Erythroblast (primary cell): ENCODE measurements around the gene NLRP7.
"Not testable (repeated sequence)": the region's sequence is repeated elsewhere in the genome, so short reads cannot be mapped to it uniquely, and the experiment has no call there.

Source experiments
- GATA1 ChIP-seq: IDR thresholded peaks from 2 replicates; pipeline ENCODE4 v1.6.1; 2011; ENCODE audit warnings: low read depth, mild to moderate bottlenecking, control low read depth, low read length, moderate library complexity
- POLR2A ChIP-seq: IDR thresholded peaks from 2 replicates; pipeline ENCODE4 v1.6.1; 2011; ENCODE audit warnings: mild to moderate bottlenecking, low read length

DNA sequence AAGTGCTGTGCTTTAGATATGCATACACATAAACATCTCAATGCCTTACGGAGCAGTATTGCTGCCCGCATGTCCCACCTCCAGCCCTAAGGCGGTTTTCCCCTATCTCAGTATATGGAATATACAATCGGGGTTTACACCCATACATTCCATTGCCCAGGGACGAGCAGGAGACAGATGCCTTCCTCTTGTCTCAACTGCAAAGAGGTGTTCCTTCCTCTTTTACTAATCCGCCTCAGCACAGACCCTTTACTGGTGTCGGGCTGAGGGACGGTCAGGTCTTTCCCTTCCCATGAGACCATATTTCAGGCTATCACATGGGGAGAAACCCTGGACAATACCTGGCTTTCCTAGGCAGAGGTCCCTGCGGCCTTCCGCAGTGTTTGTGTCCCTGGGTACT is 3.2 kb upstream of the NLRP7 start:
- not testable (repeated sequence) for TF ChIP-seq POLR2A, GATA1
